Suprapubic skin (tissue), 4 donors: ENCODE results near the gene BCL2L15. TPM values are rescaled to one million over a fixed set of nuclear protein-coding genes. Genes with fewer than 3 reads are reported as not detected.

Source experiments
- DNase-seq, 2 donors: peaks; one replicate each; pipeline ENCODE4 v3.0.0-alpha.2; 2019; ENCODE audit warnings: low spot score in 2 of 2
- H3K27ac ChIP-seq: fragments of 200-600 bp; sonication (generic); one replicate; pipeline ENCODE4 v1.5.1; 2019
- H3K27me3 ChIP-seq: fragments of 200-600 bp; sonication (generic); one replicate; pipeline ENCODE4 v1.5.1; 2019
- H3K36me3 ChIP-seq: fragments of 200-600 bp; sonication (generic); one replicate; pipeline ENCODE4 v1.5.1; 2019
- H3K4me1 ChIP-seq: fragments of 200-600 bp; sonication (generic); one replicate; pipeline ENCODE4 v1.5.1; 2019
- H3K4me3 ChIP-seq: fragments of 200-600 bp; sonication (generic); one replicate; pipeline ENCODE4 v1.5.1; 2019; ENCODE audit warnings: mild to moderate bottlenecking
- H3K9me3 ChIP-seq: fragments of 200-600 bp; sonication (generic); one replicate; pipeline ENCODE4 v1.5.1; 2019
- EP300 ChIP-seq: sonication (generic); formaldehyde crosslinking; IDR thresholded peaks from one replicate; pipeline ENCODE4 v1.6.1; 2017; ENCODE audit warnings: antibody characterized with exemption
- POLR2A ChIP-seq, 2 donors: fragments of 450-650 bp; IDR thresholded peaks; one replicate each; pipeline ENCODE4 v1.6.1; 2017; ENCODE audit warnings: antibody characterized with exemption in 2 of 2, mild to moderate bottlenecking in 2 of 2, moderate library complexity in 2 of 2
- POLR2AphosphoS5 ChIP-seq, 3 donors: sonication (generic); formaldehyde crosslinking; IDR thresholded peaks; one replicate each; pipeline ENCODE4 v1.6.1; 2017; ENCODE audit warnings: antibody characterized with exemption in 3 of 3
- WGBS: methylation state at CpG from one replicate; pipeline ENCODE4 v1.1.5; 2018; 5-methylcytosine and 5-hydroxymethylcytosine counted together
- total RNA-seq, 4 donors: library from RNA; depleted of rRNA; stranded (reverse); fragments of >200 nt; gene quantifications; one replicate each; pipeline ENCODE4 v1.1.0, GENCODE V29; 2016
- TF ChIP-seq, protein P1 (sequence below), 2 donors: fragments of 200-600 bp in 1 of 2; fragments of 450-650 bp in 1 of 2; sonication (generic) in 1 of 2; IDR thresholded peaks; one replicate each; pipeline ENCODE4 v1.5.1; 2016 to 2019; ENCODE audit warnings: antibody characterized with exemption in 2 of 2, mild to moderate bottlenecking in 1 of 2, moderate library complexity in 1 of 2

Gene BCL2L15
- total RNA-seq = 1 to 10 TPM in 1 of 4 donors, under 1 TPM in 3; 0.13 to 1.4 (median 0.45) TPM

DNA sequence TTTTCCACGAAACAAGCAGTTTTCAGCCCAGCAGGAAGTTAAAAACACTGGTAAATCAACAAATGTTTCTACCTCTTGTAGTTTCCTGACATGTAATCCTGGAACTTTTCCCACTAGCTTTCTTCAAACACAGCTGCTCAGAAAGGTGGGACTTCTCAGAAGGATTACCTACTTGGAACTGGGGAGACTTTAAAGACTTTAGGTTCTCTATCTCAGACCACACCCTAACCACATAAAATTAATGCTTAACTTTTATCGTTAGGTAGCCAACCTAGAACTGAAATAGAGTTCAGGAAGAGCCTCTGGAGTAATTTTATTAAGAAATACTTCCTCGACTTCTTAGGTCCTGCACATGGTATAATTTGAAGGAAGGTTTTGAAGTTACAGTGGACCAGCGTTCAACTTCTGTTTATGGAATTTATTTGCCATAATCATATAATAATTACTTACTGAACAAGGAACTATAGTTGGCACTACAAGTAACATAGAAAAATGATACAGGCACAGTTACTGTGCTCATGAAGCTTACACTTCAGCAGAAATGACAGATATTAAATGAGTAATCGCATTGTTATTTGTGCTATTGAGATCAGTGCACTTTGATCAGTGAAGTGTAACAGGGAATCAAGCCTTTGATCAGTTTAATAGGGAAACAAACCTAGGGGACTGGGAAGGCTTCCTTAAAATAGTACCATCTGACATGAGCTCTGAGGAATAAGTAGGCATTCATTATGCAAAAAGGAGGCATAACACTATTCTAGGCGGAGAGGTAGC is at the start of gene BCL2L15:
TSS of gene BCL2L15 (minus strand) at position 180 of the 774 bp plus-strand sequence. CDS start 206 bp downstream, outside the sequence.
- Histone ChIP-seq H3K4me3 (no peak within 1 kb of the TSS), H3K27ac (no peak within 1 kb of the TSS), H3K27me3 (no peaks in the 10 kb centered on the region), H3K36me3 (no peaks in the 10 kb centered on the region), H3K4me1 (no peaks in the 10 kb centered on the region), H3K9me3 (no peaks in the 10 kb centered on the region)
- 58% methylated on average over 6 of the region's 6 CpGs for WGBS
- TF ChIP-seq, protein P1, sequence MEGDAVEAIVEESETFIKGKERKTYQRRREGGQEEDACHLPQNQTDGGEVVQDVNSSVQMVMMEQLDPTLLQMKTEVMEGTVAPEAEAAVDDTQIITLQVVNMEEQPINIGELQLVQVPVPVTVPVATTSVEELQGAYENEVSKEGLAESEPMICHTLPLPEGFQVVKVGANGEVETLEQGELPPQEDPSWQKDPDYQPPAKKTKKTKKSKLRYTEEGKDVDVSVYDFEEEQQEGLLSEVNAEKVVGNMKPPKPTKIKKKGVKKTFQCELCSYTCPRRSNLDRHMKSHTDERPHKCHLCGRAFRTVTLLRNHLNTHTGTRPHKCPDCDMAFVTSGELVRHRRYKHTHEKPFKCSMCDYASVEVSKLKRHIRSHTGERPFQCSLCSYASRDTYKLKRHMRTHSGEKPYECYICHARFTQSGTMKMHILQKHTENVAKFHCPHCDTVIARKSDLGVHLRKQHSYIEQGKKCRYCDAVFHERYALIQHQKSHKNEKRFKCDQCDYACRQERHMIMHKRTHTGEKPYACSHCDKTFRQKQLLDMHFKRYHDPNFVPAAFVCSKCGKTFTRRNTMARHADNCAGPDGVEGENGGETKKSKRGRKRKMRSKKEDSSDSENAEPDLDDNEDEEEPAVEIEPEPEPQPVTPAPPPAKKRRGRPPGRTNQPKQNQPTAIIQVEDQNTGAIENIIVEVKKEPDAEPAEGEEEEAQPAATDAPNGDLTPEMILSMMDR (IDR thresholded peaks at IDR 0.05) = no peak
- TF ChIP-seq POLR2A (IDR thresholded peaks at IDR 0.05) (no peak), POLR2AphosphoS5 (IDR thresholded peaks at IDR 0.05) (no peak), EP300 (no peak)
- DNase-seq = no peak

DNA sequence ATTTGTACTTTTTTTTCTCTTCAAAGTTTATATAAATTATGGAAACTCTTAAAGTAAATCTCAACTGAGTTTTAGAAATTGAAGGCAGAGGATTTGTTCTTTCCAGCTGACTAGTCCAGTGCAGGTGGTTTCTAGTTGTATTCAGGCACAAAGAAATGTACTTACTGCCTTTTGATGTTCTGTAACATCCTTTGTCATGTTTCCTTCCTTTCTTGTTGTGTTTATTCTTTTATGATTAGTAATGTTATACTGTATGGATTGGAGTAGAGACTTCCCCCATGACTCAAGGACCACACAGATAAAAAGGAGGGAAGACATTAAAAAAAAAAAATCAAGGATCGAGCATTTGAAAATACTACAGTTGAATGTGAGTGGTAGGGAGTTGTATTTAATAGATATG is 49.8 kb upstream of the BCL2L15 start:
- H3K27ac ChIP-seq = no peak overlapping the region
- no peak for DNase-seq
- H3K27me3 ChIP-seq = no peaks in the 10 kb centered on the region
- no peak overlapping the region for H3K4me3 ChIP-seq
- H3K4me1 ChIP-seq = peaks cover 47% of the 10 kb centered on the region
- H3K9me3 ChIP-seq = no peaks in the 10 kb centered on the region
- peaks cover 19% of the 10 kb centered on the region for H3K36me3 ChIP-seq
- TF ChIP-seq, protein P1 (IDR thresholded peaks at IDR 0.05) = no peak
- TF ChIP-seq POLR2AphosphoS5 (IDR thresholded peaks at IDR 0.05) (no peak), EP300 (no peak), POLR2A (IDR thresholded peaks at IDR 0.05) (no peak)
- 76% methylated on average over 1 of the region's 1 CpG for WGBS

DNA sequence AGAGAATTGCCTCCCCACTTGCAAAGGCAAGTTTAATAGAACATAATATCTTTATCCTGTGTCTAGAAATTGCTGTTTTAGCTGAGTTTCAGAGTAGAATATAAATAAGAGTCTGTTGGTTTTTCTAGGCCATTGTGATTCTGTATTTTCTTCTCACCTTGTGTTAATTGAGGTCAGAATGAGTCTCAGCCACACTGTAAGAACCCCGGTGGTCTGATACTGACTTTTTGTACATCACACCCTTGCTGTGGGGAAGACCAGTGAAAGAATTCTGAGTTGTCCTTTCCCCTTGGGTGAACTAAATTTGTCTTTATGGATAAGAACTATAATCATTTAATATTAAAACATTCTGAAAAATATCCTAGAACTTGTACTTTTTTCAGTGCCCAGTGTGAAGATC is 48.6 kb upstream of the BCL2L15 start:
- 81% methylated on average over 1 of the region's 1 CpG for WGBS
- DNase-seq = no peak
- peaks cover 8% of the 10 kb centered on the region for H3K36me3 ChIP-seq
- H3K4me3 ChIP-seq = no peak overlapping the region
- H3K4me1 ChIP-seq = peaks cover 59% of the 10 kb centered on the region
- no peak overlapping the region for H3K27ac ChIP-seq
- H3K27me3 ChIP-seq = no peaks in the 10 kb centered on the region
- H3K9me3 ChIP-seq = no peaks in the 10 kb centered on the region
- no peak for TF ChIP-seq POLR2A (IDR thresholded peaks at IDR 0.05)
- no peak for TF ChIP-seq EP300
- no peak for TF ChIP-seq POLR2AphosphoS5 (IDR thresholded peaks at IDR 0.05)
- TF ChIP-seq, protein P1 (IDR thresholded peaks at IDR 0.05) = no peak

GRCh38 chr1:113935176-113935575 is 47.8 kb upstream of the BCL2L15 start:
- Histone ChIP-seq H3K9me3 (no peaks in the 10 kb centered on the region), H3K4me3 (no peak overlapping the region), H3K4me1 (peaks cover 66% of the 10 kb centered on the region), H3K36me3 (no peaks in the 10 kb centered on the region), H3K27me3 (no peaks in the 10 kb centered on the region), H3K27ac (no peak overlapping the region)
- WGBS = 94% methylated on average over 1 of the region's 1 CpG
- DNase-seq = no peak
- TF ChIP-seq, protein P1 (IDR thresholded peaks at IDR 0.05) = no peak
- no peak for TF ChIP-seq POLR2A (IDR thresholded peaks at IDR 0.05)
- TF ChIP-seq EP300 = no peak
- no peak for TF ChIP-seq POLR2AphosphoS5 (IDR thresholded peaks at IDR 0.05)

DNA sequence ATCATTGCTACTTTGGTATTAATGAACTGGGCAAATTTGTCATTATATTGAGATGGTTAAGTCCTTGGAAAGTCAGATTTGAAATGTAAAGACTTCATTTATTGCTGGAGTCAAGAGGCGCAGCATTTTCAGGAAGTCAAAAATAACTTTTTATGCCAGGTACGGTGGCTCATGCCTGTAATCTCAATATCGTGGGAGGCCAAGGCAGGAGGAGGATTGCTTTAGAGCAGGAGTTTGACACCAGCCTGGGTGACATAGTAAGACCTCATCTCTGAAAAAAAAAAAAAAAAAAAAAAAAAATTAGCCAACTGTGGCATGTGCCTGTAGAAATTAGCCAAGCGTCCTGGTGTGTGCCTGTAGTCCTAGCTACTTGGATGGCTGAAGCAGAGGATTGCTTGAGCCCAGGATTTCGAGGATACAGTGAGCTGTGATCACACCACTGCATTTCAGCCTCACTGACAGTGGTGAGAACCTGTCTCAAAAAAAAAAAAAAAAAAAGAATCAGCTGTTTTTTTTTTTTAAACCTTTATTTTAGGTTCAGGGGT is 47.2 kb upstream of the BCL2L15 start:
- 79% methylated on average over 5 of the region's 5 CpGs for whole genome bisulfite sequencing
- Histone ChIP-seq H3K9me3 (no peaks in the 10 kb centered on the region), H3K36me3 (no peaks in the 10 kb centered on the region), H3K4me3 (no peak overlapping the region), H3K27me3 (no peaks in the 10 kb centered on the region), H3K27ac (no peak overlapping the region), H3K4me1 (peaks cover 63% of the 10 kb centered on the region)
- TF ChIP-seq POLR2AphosphoS5 (IDR thresholded peaks at IDR 0.05) = no peak
- DNase-seq = no peak
